HAP-1 (cell line): Measurements from ENCODE around the gene PRR33.
"Not testable (repeated sequence)": the region's sequence is repeated elsewhere in the genome, so short reads cannot be mapped to it uniquely, and the experiment has no call there.

Source experiments
- DNase-seq, 2 experiments: peaks; one replicate each; pipeline ENCODE4 v3.0.0-alpha.2; 2016 to 2020; ENCODE audit warnings: low spot score in 2 of 2
- H3K27me3 ChIP-seq: fragments of 250-450 bp; sonication (Bioruptor Pico); 2 replicates; pipeline ENCODE4 v1.5.1; 2020; ENCODE audit warnings: low read depth, mild to moderate bottlenecking, moderate library complexity
- H3K36me3 ChIP-seq: fragments of 250-450 bp; sonication (Bioruptor Pico); replicated peaks from 2 replicates; pipeline ENCODE4 v1.5.1; 2020; ENCODE audit warnings: mild to moderate bottlenecking
- H3K4me1 ChIP-seq: fragments of 250-450 bp; sonication (Bioruptor Pico); 2 replicates; pipeline ENCODE4 v1.5.1; 2020; ENCODE audit warnings: mild to moderate bottlenecking
- H3K4me3 ChIP-seq: fragments of 250-450 bp; sonication (Bioruptor Pico); 2 replicates; pipeline ENCODE4 v1.5.1; 2020; ENCODE audit warnings: mild to moderate bottlenecking, moderate library complexity
- H3K9me3 ChIP-seq: fragments of 250-450 bp; sonication (Bioruptor Pico); 2 replicates; pipeline ENCODE4 v1.5.1; 2020; ENCODE audit warnings: mild to moderate bottlenecking, moderate library complexity
- in situ Hi-C: fragments of 300-500 bp; cut with MboI; formaldehyde crosslinking; loops from 3 replicates; pipeline ENCODE4 v1.14.3; 2020; ENCODE audit warnings: low sequenced_read_pairs, inconsistent platforms, mixed read lengths

PRR33 gene

GRCh38 chr11:1891831-1892115, at the start of gene PRR33:
PRR33 (minus strand) TSS chr11:1891895; CDS start chr11:1890584, 1,311 bp downstream.
- DNase-seq = no peak
- Histone ChIP-seq H3K36me3 (no peaks in the 10 kb centered on the region), H3K4me1 (no peaks in the 10 kb centered on the region), H3K9me3 (no peaks in the 10 kb centered on the region), H3K27me3 (peaks cover 14% of the 10 kb centered on the region), H3K4me3 (no peak within 1 kb of the TSS)
- in situ Hi-C loops = no loop called here

- in situ Hi-C loops = loop anchor here (5.0 kb wide), 1 partner anchor 37 kb away; no protein-coding TSS in a partner anchor
- not testable (repeated sequence) for DNase-seq, H3K9me3 ChIP-seq, H3K4me1 ChIP-seq, H3K36me3 ChIP-seq, H3K4me3 ChIP-seq, H3K27me3 ChIP-seq
These were observed 48.1 kb upstream of the PRR33 start for GRCh38 chr11:1939788-1940187.

- H3K4me3 ChIP-seq = no peak overlapping the region
- no peaks in the 10 kb centered on the region for H3K36me3 ChIP-seq
- no peaks in the 10 kb centered on the region for H3K9me3 ChIP-seq
- DNase-seq = no peak
- in situ Hi-C loops = loop anchor here (5.0 kb wide), 1 partner anchor 37 kb away; no protein-coding TSS in a partner anchor
- peaks cover 3% of the 10 kb centered on the region; the same call in 1 of the 2 replicates for H3K4me1 ChIP-seq
- no peaks in the 10 kb centered on the region for H3K27me3 ChIP-seq
These were observed 47.4 kb upstream of the PRR33 start for GRCh38 chr11:1939006-1939625.

- Histone ChIP-seq H3K4me3 (no peak overlapping the region), H3K4me1 (no peaks in the 10 kb centered on the region), H3K36me3 (no peaks in the 10 kb centered on the region), H3K27me3 (no peaks in the 10 kb centered on the region), H3K9me3 (no peaks in the 10 kb centered on the region)
- no peak for DNase-seq
- in situ Hi-C loops = loop anchor here (5.0 kb wide), 1 partner anchor 36 kb away; no protein-coding TSS in a partner anchor
These were observed 46.8 kb upstream of the PRR33 start for GRCh38 chr11:1938343-1939005.

- Histone ChIP-seq H3K4me3 (no peak overlapping the region), H3K27me3 (no peaks in the 10 kb centered on the region), H3K9me3 (no peaks in the 10 kb centered on the region), H3K36me3 (no peaks in the 10 kb centered on the region), H3K4me1 (no peaks in the 10 kb centered on the region)
- in situ Hi-C loops = loop anchor here (5.0 kb wide), 1 partner anchor 35 kb away; no protein-coding TSS in a partner anchor
- DNase-seq = no peak
These were observed 46.1 kb upstream of the PRR33 start for GRCh38 chr11:1937616-1938342.

- no peaks in the 10 kb centered on the region for H3K4me1 ChIP-seq
- no peaks in the 10 kb centered on the region for H3K9me3 ChIP-seq
- no peaks in the 10 kb centered on the region for H3K27me3 ChIP-seq
- no peak for DNase-seq
- no peak overlapping the region for H3K4me3 ChIP-seq
- in situ Hi-C loops = loop anchor here (5.0 kb wide), 1 partner anchor 35 kb away; no protein-coding TSS in a partner anchor
- H3K36me3 ChIP-seq = no peaks in the 10 kb centered on the region
These were observed 45.3 kb upstream of the PRR33 start for GRCh38 chr11:1936781-1937615.

GRCh38 chr11:1936072-1936780, 44.5 kb upstream of the PRR33 start:
- Histone ChIP-seq H3K4me1 (no peaks in the 10 kb centered on the region), H3K4me3 (no peak overlapping the region), H3K9me3 (no peaks in the 10 kb centered on the region), H3K36me3 (no peaks in the 10 kb centered on the region), H3K27me3 (no peaks in the 10 kb centered on the region)
- in situ Hi-C loops = loop anchor here (5.0 kb wide), 1 partner anchor 34 kb away; no protein-coding TSS in a partner anchor
- DNase-seq = no peak

GRCh38 chr11:1935156-1936071, 43.7 kb upstream of the PRR33 start:
- H3K9me3 ChIP-seq = no peaks in the 10 kb centered on the region
- DNase-seq = no peak

GRCh38 chr11:1934335-1935155, 42.9 kb upstream of the PRR33 start:
- no peak for DNase-seq
- no peak overlapping the region for H3K4me3 ChIP-seq
- no peaks in the 10 kb centered on the region for H3K36me3 ChIP-seq
- in situ Hi-C loops = loop anchor here (5.0 kb wide), 1 partner anchor 32 kb away; no protein-coding TSS in a partner anchor
- no peaks in the 10 kb centered on the region for H3K4me1 ChIP-seq
- no peaks in the 10 kb centered on the region for H3K27me3 ChIP-seq
- H3K9me3 ChIP-seq = no peaks in the 10 kb centered on the region

More at GRCh38 chr11:1935156-1936071, 43.7 kb upstream of the PRR33 start:
- no peaks in the 10 kb centered on the region for H3K36me3 ChIP-seq
- no peaks in the 10 kb centered on the region for H3K4me1 ChIP-seq
- no peak overlapping the region for H3K4me3 ChIP-seq
- no peaks in the 10 kb centered on the region for H3K27me3 ChIP-seq
- in situ Hi-C loops = loop anchor here (5.0 kb wide), 1 partner anchor 33 kb away; no protein-coding TSS in a partner anchor

- H3K4me3 ChIP-seq = no peak overlapping the region
- in situ Hi-C loops = no loop called here
- no peak for DNase-seq
These were observed 42.0 kb upstream of the PRR33 start for GRCh38 chr11:1933416-1934334.

GRCh38 chr11:1932681-1933080, 41.0 kb upstream of the PRR33 start:
- H3K4me1 ChIP-seq = no peaks in the 10 kb centered on the region
- no peaks in the 10 kb centered on the region for H3K9me3 ChIP-seq
- H3K27me3 ChIP-seq = no peaks in the 10 kb centered on the region
- no peak overlapping the region for H3K4me3 ChIP-seq
- no peak for DNase-seq
- no peaks in the 10 kb centered on the region for H3K36me3 ChIP-seq
- in situ Hi-C loops = no loop called here

More at GRCh38 chr11:1933416-1934334, 42.0 kb upstream of the PRR33 start:
- H3K9me3 ChIP-seq = no peaks in the 10 kb centered on the region
- no peaks in the 10 kb centered on the region for H3K4me1 ChIP-seq
- no peaks in the 10 kb centered on the region for H3K27me3 ChIP-seq
- no peaks in the 10 kb centered on the region for H3K36me3 ChIP-seq
